Erythroblast (primary cell): ENCODE results near the gene RPS8.

Experiments used
- DNase-seq, 2 experiments: peaks; one replicate each; lab custom pipeline; 2025; lab: John Stamatoyannopoulos, UW
- GATA1 ChIP-seq: IDR thresholded peaks from 2 replicates; pipeline ENCODE4 v1.6.1; 2011; ENCODE audit warnings: low read depth, mild to moderate bottlenecking, control low read depth, low read length, moderate library complexity
- POLR2A ChIP-seq: IDR thresholded peaks from 2 replicates; pipeline ENCODE4 v1.6.1; 2011; ENCODE audit warnings: mild to moderate bottlenecking, low read length

The RPS8 gene

DNA sequence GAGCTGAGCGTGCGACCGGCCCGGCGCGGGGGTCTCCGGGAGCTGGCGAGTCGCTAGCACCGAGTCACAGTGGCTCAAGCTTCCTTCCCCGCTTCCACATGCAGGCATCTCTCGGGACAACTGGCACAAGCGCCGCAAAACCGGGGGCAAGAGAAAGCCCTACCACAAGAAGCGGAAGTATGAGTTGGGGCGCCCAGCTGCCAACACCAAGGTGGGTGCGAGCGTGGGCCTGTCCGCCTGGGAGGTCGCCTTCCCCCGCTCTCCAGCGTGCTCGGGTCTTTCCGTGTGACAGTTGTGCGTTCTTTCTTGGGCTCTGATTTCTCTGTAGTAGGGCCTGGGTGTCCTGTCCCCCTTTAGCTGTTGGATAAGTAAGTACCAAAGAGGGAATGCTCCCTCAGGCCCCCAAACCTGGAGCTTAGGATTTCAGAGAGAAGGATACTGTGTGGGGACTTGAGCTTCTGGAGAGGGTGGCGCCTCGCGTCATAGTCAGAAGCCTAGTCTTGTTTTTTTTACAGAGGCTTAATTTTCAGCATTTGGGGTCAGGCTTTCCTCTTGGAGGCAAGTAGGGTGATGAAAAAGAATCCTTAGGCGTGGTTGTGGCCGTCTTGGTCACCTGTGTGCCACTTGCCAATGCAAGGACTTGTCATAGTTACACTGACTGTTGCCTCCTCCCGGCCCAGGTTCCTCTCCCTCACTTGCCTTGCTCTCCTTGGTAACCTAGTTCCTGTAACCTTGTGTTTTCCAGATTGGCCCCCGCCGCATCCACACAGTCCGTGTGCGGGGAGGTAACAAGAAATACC is 790 bp downstream of the RPS8 start:
- TF ChIP-seq POLR2A (no peak), GATA1 (no peak)
- DNase-seq = peak; percentile 53 to 69

DNA sequence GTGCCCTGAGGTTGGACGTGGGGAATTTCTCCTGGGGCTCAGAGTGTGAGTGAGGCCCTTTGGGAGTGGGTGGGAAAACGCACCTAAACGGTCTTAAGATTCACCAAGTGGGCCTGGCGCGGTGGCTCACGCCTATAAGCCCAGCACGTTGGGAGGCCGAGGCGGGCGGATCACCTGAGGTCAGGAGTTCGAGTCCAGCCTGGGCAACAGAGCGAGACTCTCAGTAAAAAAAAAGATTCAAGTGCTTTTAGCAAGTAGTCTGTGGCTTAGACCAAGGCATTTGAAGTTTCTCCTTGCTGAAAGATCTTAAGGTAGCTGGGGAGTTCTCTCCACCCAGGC is 1.4 kb downstream of the RPS8 start:
- no peak for TF ChIP-seq POLR2A
- TF ChIP-seq GATA1 = no peak
- DNase-seq = peak in 1 of 2 experiments; percentile 44

DNA sequence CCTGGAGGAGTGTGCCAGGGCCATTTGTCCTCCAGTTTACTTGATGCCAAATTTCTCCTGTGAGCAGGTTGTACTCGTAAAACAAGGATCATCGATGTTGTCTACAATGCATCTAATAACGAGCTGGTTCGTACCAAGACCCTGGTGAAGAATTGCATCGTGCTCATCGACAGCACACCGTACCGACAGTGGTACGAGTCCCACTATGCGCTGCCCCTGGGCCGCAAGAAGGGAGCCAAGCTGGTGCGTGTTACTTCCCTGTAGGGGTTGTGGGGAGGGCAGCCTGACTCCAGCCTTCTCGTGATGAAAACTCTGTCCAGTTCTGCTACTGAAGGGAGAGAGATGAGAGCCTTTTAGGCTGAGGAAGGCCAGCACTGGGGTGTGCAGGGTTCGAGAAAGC is 2.2 kb downstream of the RPS8 start:
- no peak for TF ChIP-seq GATA1
- no peak for TF ChIP-seq POLR2A
- no peak for DNase-seq

DNA sequence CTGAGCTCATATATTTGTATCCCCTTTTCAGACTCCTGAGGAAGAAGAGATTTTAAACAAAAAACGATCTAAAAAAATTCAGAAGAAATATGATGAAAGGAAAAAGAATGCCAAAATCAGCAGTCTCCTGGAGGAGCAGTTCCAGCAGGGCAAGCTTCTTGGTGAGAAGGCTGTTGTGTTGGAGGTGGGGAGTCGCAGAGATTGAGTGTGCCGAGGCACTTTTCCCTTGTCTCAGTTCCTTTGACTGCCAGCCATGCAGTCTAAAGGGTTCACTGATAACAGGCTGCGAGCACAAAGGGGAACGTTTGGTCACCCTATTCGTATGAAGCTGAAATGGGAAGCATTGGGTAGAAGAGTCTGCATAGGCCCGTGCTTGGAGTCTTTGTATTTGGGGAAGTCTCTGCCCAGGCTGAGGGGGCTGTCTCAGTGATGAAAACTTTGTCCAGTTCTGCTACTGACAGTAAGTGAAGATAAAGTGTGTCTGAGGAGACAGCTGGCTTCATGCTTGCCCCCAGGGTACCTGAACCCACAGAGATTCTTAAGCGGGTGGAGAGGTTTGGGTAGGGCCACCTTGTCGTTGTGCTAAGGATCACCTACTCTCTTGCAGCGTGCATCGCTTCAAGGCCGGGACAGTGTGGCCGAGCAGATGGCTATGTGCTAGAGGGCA is 2.8 kb downstream of the RPS8 start:
- TF ChIP-seq POLR2A (no peak), GATA1 (no peak)
- no peak for DNase-seq

DNA sequence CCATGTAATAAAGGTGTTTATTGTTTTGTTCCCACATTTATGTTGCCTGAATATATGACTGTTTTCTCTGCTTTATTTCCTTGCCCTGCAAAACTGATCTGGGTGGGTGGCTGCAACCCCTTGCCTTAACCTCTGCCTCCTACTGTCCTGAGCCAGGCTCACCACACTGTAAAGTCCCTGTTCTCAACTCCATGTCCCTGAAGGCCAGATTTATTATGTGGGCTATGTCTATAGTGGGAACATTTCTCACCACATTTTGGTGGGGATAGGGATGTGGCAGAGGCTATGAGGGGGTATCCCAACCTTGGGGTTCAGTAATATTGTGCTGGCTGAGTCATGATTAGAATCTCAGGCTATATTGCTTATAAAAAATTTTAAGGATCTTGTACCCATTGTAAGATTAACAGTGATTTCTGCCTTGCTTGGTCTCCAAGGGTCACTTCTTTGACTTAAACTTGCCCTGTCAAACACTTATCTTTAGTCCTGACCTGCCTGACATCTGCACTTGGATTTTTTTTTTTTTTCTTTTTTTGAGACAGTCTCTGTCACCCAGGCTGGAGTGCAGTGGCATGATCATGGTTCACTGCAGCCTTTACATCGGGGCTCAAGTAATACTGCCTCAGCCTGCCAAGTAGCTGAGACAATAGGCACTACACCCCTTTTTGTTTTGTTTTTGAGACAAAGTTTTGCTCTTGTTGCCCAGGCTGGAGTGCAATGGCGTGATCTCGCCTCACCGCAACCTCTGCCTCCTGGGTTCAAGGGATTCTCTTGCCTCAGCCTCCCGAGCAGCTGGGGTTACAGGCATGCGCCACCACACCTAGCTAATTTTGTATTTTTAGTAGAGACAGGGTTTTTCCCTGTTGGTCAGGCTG is 3.6 kb downstream of the RPS8 start:
- TF ChIP-seq GATA1 (no peak), POLR2A (no peak)
- no peak for DNase-seq

DNA sequence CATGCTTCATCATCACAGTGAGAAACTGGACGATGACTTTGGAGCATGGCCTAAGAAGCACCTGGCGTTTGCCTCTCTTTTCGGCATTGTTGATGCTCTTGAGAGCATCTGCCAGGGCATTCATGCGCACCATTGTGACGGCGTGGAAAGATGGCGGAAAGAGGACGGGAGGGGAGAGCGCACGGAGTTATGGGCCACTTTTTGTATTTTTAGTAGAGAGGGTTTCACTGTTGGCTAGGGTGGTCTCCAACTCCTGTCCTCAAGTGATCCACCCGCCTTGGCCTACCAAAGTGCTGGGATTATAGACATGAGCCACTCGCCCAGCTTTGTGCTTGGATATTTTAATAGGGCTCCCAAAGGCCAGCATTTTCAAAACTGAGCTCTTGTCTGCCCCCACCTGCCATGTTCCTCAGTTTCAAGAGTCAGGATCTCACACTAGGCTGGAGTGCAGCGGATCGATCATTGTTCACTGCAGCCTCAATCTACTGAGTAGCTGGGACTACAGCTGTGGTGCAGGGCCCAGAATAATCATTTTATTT is 5.3 kb downstream of the RPS8 start:
- TF ChIP-seq GATA1 = no peak
- TF ChIP-seq POLR2A = no peak
- DNase-seq = no peak

DNA sequence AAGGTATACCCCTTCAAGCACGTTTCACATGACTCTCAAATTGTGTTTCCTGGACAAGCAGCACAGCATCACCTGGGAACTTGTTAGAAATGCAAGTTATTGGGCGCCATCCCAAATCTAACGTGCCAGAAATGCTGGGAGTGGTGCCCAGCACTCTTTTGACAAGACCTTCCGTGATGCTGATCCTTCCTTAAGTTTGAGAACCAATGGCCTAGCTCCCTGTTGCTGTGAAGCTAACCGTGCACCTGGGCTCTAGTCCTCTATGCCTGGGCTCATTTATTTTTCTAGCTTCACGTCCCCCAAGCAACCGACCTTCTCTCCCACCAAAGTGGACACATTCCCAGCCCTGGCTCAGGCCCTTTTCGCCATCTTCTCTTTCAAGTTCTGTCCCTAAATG is 8.4 kb downstream of the RPS8 start:
- no peak for DNase-seq
- TF ChIP-seq GATA1 (no peak), POLR2A (no peak)

DNA sequence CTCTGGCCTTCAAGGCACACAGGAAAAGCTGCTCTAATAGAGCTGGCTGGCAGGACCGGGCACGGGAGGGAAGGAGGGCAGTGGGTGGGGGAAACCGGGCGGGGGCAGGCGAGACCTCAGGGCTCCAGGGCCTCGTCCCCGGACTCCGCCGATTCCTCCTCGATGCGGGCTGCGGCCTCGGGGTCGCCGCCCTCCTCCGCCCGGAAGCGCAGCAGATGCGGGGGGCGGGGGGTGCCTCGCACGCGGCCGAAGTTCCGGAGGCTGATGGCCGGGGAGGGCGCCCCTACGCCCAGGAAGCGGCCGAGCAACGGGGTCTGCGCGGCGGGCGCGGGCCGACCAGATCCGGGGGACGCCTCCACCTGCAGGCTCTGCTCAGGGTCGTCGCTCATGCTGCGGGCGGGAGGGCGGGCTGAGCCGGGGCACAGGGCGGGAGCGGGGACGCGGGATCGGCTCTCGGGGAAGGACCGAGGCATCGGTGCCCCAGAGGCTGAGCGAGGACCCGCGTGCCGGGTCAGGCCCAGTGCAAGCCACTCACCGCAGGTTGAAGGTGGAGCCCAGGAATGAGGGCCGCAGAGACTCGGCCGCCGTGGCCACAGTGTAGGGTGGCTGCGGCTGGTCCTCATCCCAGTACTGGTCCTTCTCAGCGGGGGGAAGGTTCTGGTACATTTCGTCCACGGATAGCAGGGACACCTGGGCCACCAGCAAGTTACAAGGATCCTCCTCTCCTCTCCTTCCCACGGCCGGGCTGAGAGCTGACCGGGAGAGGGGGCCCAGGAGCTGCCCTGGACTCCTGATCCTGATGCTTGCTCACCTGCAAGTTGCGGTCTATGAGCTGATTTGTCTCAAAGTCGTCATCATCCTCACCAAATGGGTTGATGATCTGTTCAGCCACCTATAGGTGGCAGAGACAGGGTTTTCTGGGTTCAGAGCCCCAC is 9.0 kb downstream of the RPS8 start:
- DNase-seq = no peak
- TF ChIP-seq POLR2A = no peak
- TF ChIP-seq GATA1 = no peak

DNA sequence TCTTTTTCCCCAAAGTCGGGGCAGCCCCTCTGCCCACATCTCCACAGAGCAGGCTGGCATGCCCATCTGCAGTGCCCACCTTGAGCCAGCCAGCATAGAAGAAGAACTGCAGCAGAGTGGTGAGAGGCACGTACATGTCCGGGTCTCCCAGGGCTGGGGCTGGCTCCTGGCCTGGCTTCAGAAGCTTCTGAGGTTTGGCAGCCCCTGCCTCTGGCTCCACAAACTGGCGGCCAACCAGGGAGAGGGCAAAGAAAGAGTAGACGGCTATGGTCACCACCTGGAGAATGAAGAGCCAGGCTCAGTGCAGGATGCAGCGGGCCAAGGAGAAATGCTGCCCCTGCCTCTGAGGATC is 9.7 kb downstream of the RPS8 start:
- DNase-seq = no peak
- TF ChIP-seq GATA1 (no peak), POLR2A (no peak)

DNA sequence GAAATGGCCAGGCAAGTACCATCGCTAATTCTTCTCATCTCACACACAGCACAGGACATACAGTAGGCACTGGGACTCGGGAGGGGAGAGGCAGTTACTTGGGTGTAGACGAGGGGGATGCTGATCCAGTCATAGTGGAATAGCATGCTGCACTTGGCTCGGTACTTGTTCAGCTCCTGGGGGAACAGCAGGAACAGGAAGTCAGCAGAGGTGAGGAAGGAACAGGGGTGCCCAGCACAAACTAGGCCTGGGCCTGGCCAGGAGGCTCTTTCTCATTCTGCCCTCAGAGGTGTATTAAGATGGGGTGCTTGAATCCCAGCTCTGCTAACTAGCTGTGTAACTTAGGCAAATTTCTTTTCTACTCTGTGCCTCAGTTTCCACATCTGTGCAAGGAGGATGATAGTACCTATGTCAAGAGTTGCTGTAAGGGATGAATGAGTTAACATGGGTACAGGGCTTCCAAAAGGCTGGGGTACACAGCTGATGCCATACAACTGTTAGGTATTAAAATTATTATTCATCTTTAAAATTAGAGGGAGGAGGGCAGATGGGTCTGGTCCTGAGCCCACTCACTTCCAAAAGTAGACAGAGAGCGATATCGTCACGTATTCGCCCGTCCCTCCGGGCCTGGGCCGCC is 10.3 kb downstream of the RPS8 start:
- TF ChIP-seq POLR2A (no peak), GATA1 (no peak)
- DNase-seq = no peak

DNA sequence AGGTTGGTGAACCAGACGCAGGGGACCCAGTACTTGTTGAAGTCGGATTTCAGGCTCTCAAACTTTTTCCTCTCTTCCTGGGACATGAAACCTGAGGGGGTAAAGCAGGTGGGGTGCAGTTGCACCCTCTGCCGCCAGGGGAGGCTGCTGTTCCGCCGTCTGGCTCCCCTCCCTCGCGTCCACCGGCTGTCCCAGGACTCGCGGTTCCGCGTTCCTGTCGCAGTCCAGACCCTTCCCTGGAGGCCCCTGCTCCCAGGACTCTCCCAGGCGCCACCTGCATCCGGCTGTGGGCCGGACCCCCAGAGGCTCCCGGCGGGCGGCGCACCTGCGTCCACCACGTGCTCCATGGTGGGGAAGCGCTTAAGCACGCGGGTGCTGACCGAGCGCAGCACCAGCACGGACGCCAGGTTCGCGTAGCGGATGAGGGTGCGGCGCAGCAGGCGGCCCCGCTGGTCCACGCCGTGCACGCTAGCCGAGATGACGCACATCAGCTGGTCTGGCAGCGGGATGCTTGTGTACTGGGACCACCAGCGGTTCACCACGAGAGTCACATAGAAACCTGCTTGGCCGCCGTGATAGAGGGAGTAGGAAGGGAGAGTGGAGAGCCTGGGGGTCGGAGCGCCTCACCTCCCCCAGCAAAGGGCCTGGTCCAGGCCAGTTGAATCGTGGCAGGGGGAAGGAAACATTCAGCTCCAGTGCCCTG is 10.9 kb downstream of the RPS8 start:
- no peak for TF ChIP-seq POLR2A
- no peak for TF ChIP-seq GATA1
- peak; percentile 79 to 87 for DNase-seq

DNA sequence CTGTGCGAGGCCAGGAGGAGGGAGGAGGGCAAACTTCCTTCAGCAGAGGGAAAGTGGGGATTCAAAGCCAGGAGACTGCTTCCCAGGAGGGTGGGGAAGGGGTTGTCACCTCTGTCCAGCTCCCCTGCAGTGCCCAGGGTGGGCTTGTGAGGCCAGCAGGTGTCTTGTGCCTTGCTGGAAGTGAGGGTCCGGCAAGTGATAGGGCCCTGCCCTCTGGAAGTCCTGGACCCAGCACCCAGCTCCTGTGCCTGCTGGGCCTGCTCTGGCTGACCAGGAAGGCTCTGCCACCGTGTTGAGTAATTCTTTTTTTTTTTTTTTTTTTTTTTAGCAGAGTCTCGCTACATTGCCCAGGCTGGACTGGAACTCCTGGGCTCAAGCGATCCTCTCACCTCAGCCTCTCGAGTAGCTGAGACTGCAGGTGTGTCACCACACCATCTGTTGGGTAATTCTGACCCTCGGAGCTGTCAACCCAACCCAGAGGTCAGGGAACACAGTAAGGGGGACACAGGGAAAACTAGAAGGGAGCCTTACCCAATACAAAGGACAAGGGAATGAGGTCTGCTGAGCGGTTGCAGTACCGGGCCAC is 11.6 kb downstream of the RPS8 start:
- no peak for TF ChIP-seq POLR2A
- TF ChIP-seq GATA1 = no peak
- no peak for DNase-seq

DNA sequence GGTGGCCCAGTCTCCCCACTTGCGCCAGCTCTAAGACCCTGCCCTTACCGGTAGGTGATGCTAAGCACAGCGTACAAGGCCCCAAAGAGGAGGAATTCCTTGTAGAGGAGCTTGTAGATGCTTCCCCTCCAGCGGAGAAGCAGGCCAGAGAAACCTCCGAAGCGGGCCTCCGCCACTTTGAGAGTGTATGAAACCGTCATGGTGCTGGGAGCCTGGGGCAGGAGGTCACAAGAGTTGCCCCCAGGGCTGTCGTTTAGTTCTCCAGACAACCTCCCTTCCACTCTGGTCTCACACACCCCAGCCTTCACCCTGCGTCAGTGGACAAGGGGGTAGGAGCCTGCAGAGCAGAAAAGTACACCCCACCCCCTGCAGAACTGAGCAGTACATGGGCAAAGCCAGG is 12.2 kb downstream of the RPS8 start:
- no peak for TF ChIP-seq GATA1
- no peak for TF ChIP-seq POLR2A
- no peak for DNase-seq
